Aorta (tissue), 5 donors: ENCODE data around the gene CYB5R4. TPM values are rescaled to one million over a fixed set of nuclear protein-coding genes. Genes with fewer than 3 reads are reported as not detected.
"Not testable (repeated sequence)": the region's sequence is repeated elsewhere in the genome, so short reads cannot be mapped to it uniquely, and the experiment has no call there.

ENCODE experiments used
- ATAC-seq: fragments of 200-7000 bp; cut with Tn5 transposase; one replicate; pipeline ENCODE4 v1.9.1; 2022; ENCODE audit warnings: moderate library complexity; ENCODE audit not compliant: low FRiP score
- DNase-seq, 2 donors: peaks; one replicate each; pipeline ENCODE4 v3.0.0-alpha.2; 2020
- H3K27ac ChIP-seq, 2 donors: one replicate each; pipeline ENCODE4 v1.5.1; 2013; ENCODE audit warnings: low read length in 2 of 2, mild to moderate bottlenecking in 2 of 2, moderate library complexity in 2 of 2, control low read depth in 1 of 2, inconsistent platforms in 1 of 2, low read depth in 1 of 2
- H3K27me3 ChIP-seq, 2 donors: one replicate each; pipeline ENCODE4 v1.6.1; 2013; ENCODE audit warnings: control low read depth in 1 of 2, low read length in 1 of 2, mild to moderate bottlenecking in 1 of 2, moderate library complexity in 1 of 2; ENCODE audit not compliant: insufficient read depth in 2 of 2, control insufficient read depth in 1 of 2
- H3K36me3 ChIP-seq, 2 donors: one replicate each; pipeline ENCODE4 v1.6.1; 2013; ENCODE audit warnings: control low read depth in 1 of 2, low read length in 1 of 2, mild to moderate bottlenecking in 1 of 2; ENCODE audit not compliant: insufficient read depth in 2 of 2, control insufficient read depth in 1 of 2
- H3K4me1 ChIP-seq, 2 donors: one replicate each; pipeline ENCODE4 v1.6.1; 2013; ENCODE audit warnings: low read length in 2 of 2, control low read depth in 1 of 2, mild to moderate bottlenecking in 1 of 2, moderate library complexity in 1 of 2; ENCODE audit not compliant: insufficient read depth in 2 of 2, control insufficient read depth in 1 of 2
- H3K4me3 ChIP-seq, 2 donors: one replicate each; pipeline ENCODE4 v1.5.1; 2013; ENCODE audit warnings: low read length in 2 of 2, control low read depth in 1 of 2, mild to moderate bottlenecking in 1 of 2
- H3K9me3 ChIP-seq: one replicate; pipeline ENCODE4 v1.6.1; 2013; ENCODE audit warnings: mild to moderate bottlenecking, low read length; ENCODE audit not compliant: control insufficient read depth
- WGBS, 2 donors: extraction: QIAGEN DNeasy Blood & Tissue Kit; methylation state at CpG; one replicate each; pipeline ENCODE4 v1.1.7; 2013; 5-methylcytosine and 5-hydroxymethylcytosine counted together
- intact Hi-C, 2 donors: fragments of 100-400 bp; cut with DNase I; formaldehyde crosslinking; loops; one replicate each; pipeline versions ENCODE4 v1.14.2 to v1.15.0; 2022
- polyA plus RNA-seq, 2 donors: library from polyadenylated mRNA; stranded (reverse); fragments of 200-250 nt; gene quantifications; one replicate each; pipeline ENCODE4 v1.2.3, GENCODE V29; 2013
- total RNA-seq, 2 donors: library from RNA; stranded (reverse); fragmentation: NEBNext Ultra II Directional; extraction: Animal tissue kit (Norgen Biotek cat#: 25700); gene quantifications; one replicate each; pipeline ENCODE4 v1.2.1, GENCODE V29; 2021
- donor health status: healthy with polysubstance abuse.
- donor health status: Bipolar disorder and iron deficiency.
- donor health status: DM: no; HTN: no; CAD: no.
- donor health status: DM: no; HTN: no; CAD: no.
- donor health status: DM: yes; HTN: yes; CAD: no.

CYB5R4 gene
- total and polyA plus RNA-seq, 4 donors, result 4.6 to 22.8 (median 19.5) TPM

- H3K27ac ChIP-seq, H3K9me3 ChIP-seq, ATAC-seq, DNase-seq, intact Hi-C loops, H3K27me3 ChIP-seq, H3K36me3 ChIP-seq, H3K4me3 ChIP-seq, H3K4me1 ChIP-seq: not testable (repeated sequence)
- 95 to 98% methylated on average over 2 of the region's 2 CpGs for WGBS, 2 donors
Observed at GRCh38 chr6:83947983-83948382, 88.5 kb downstream of the CYB5R4 start.

- 49 to 51% methylated on average over 2 of the region's 2 CpGs for WGBS, 2 donors
- H3K36me3 ChIP-seq, result no peaks in the 10 kb centered on the region
- no peaks in the 10 kb centered on the region for H3K27me3 ChIP-seq
- no peak overlapping the region for H3K4me3 ChIP-seq
- no peaks in the 10 kb centered on the region for H3K9me3 ChIP-seq
- intact Hi-C loops, result no loop called here
- no peak for DNase-seq
- peak; percentile 29 for ATAC-seq
- H3K27ac ChIP-seq, result no peak overlapping the region
- H3K4me1 ChIP-seq, result peaks cover 0 to 2% of the 10 kb centered on the region in 2 donors
Observed at GRCh38 chr6:83948851-83949250, 89.4 kb downstream of the CYB5R4 start.

- intact Hi-C loops, H3K9me3 ChIP-seq, H3K27ac ChIP-seq, DNase-seq, H3K4me3 ChIP-seq, H3K4me1 ChIP-seq, H3K36me3 ChIP-seq, H3K27me3 ChIP-seq, ATAC-seq: not testable (repeated sequence)
- WGBS, 2 donors, result 90 to 98% methylated on average over 2 of the region's 2 CpGs
Observed at GRCh38 chr6:83951423-83951822, 91.9 kb downstream of the CYB5R4 start.

DNA sequence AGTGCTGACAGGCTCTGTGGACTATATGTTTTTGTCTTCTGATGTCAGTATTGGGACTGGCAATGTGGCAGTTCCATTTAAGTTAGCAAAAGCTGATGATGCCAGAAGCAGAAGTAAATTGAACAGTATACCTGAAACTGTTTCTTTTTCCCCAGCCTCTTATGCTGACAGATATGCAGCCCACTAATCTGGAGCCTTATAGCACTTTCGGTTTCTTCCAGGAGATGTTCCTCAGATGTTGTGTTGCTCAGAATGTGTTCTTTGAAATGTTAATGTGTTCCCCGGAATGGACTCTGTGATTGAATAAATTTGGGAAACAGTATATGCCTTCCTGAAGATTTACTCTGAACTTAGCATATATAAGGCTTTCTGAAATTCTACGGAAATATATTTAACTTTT lies 93.3 kb downstream of the CYB5R4 start:
- H3K36me3 ChIP-seq, result no peaks in the 10 kb centered on the region
- peaks cover 0 to 2% of the 10 kb centered on the region in 2 donors for H3K4me1 ChIP-seq
- H3K9me3 ChIP-seq, result no peaks in the 10 kb centered on the region
- 50 to 51% methylated on average over 3 of the region's 3 CpGs for WGBS, 2 donors
- H3K4me3 ChIP-seq, result no peak overlapping the region
- H3K27me3 ChIP-seq, result no peaks in the 10 kb centered on the region
- intact Hi-C loops, result no loop called here
- DNase-seq, result no peak
- H3K27ac ChIP-seq, result no peak overlapping the region
- no peak for ATAC-seq

DNA sequence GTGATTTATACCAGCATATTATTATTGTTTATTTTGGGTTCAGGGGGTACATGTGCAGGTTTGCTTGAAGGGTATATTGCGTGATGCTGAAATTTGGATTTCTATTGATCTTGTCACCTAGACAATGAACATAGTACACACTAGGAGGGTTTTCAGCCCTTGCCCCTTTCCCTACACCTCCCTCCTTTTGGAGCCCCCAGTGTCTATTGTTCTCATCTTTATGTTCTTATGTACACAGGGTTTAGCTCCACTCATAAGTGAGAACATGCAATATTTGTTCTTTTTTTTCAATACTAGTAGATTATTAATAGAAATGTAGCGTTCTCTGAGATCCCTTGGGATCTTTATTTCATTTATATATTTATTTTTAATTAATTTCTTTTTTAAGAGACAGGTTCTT lies 94.9 kb downstream of the CYB5R4 start:
- Histone ChIP-seq H3K36me3 (peaks cover 0 to 1% of the 10 kb centered on the region in 2 donors), H3K27ac (no peak overlapping the region), H3K27me3 (no peaks in the 10 kb centered on the region), H3K4me3 (no peak overlapping the region), H3K4me1 (no peaks in the 10 kb centered on the region), H3K9me3 (no peaks in the 10 kb centered on the region)
- intact Hi-C loops, result no loop called here
- ATAC-seq (no peak), DNase-seq (no peak)
- WGBS, 2 donors, result 81 to 89% methylated on average over 2 of the region's 2 CpGs

- Histone ChIP-seq H3K36me3 (peaks cover 4 to 5% of the 10 kb centered on the region in 2 donors), H3K9me3 (peaks cover 1% of the 10 kb centered on the region), H3K27me3 (no peaks in the 10 kb centered on the region), H3K27ac (no peak overlapping the region), H3K4me3 (no peak overlapping the region), H3K4me1 (no peaks in the 10 kb centered on the region)
- 65 to 69% methylated on average over 3 of the region's 3 CpGs for WGBS, 2 donors
- no peak for DNase-seq
- no peak for ATAC-seq
- intact Hi-C loops, result no loop called here
Observed at GRCh38 chr6:83958241-83958685, 98.8 kb downstream of the CYB5R4 start.

DNA sequence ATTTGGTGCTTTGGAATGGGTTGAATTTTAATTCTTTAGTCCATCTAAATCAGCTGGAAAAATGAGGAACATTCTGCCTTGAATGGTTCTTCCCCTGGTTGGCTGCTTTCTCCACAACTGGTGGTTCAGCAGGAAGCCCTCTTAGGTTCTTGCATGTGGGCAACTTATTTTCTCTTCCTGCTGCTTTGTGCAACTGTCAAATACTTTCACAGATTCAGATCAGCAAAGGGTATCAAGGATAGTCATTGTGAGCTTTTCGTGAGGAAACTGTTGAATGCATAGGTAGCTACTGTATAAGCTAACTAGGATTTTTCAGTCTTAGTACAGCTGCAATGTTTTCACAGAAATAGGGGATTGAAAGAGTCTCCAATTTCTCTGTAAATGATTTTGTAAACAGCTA lies 101.2 kb downstream of the CYB5R4 start:
- no peaks in the 10 kb centered on the region for H3K4me1 ChIP-seq
- H3K4me3 ChIP-seq, result no peak overlapping the region
- intact Hi-C loops, result no loop called here
- ATAC-seq, result no peak
- H3K9me3 ChIP-seq, result peaks cover 1% of the 10 kb centered on the region
- WGBS, 2 donors, result 89 to 97% methylated on average over 1 of the region's 1 CpG
- H3K36me3 ChIP-seq, result peaks cover 4 to 7% of the 10 kb centered on the region in 2 donors
- no peaks in the 10 kb centered on the region for H3K27me3 ChIP-seq
- no peak for DNase-seq
- H3K27ac ChIP-seq, result no peak overlapping the region

DNA sequence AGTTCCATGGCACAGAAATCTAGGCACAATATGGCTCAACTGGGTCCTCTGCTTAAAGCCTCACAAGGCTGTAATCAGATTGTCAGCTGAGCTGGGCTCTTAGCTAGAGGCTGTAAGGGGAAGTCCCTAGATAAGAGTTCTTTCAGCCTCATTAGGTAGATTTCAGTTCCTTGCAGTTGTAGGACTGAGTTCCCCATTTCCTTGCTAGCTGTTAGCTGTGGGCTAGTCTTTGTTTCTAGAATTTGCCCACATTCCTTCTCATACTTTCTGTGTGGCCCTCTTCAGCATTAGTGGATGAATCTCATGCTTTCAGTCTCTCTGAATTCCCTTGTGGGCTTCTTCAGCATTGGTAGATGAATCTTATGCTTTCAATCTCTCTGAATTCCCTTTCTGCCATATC lies 103.1 kb downstream of the CYB5R4 start:
- intact Hi-C loops, result no loop called here
- Histone ChIP-seq H3K27ac (no peak overlapping the region), H3K27me3 (no peaks in the 10 kb centered on the region), H3K9me3 (peaks cover 1% of the 10 kb centered on the region), H3K36me3 (peaks cover 4 to 7% of the 10 kb centered on the region in 2 donors), H3K4me3 (no peak overlapping the region), H3K4me1 (no peaks in the 10 kb centered on the region)
- no peak for ATAC-seq
- no peak for DNase-seq

DNA sequence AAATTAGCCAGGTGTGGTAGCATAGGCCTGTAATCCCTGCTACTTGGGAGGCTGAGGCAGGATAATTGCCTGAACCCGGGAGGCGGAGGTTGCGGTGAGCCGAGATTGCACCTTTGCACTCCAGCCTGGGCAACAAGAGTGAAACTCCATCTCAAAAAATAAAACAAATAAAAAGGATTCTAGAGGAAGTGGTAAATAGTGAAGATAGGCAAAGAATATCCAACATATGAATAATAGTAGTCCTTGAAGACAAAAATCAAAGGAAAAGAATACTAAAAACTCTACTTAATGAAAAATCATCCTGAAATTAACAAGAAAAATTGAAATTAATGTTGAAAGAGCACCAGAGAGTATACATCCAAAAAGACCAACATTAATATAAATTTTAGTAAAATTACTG lies 107.0 kb downstream of the CYB5R4 start:
- no peak for DNase-seq

More for the DNA sequence above, 107.0 kb downstream of the CYB5R4 start:
- H3K4me1 ChIP-seq, result peaks cover 2 to 8% of the 10 kb centered on the region in 2 donors
- intact Hi-C loops, result no loop called here
- WGBS, 2 donors, result 98 to 99% methylated on average over 4 of the region's 4 CpGs
- ATAC-seq, result no peak
- peaks cover 1% of the 10 kb centered on the region for H3K9me3 ChIP-seq
- H3K27me3 ChIP-seq, result no peaks in the 10 kb centered on the region
- no peak overlapping the region for H3K27ac ChIP-seq
- H3K36me3 ChIP-seq, result peaks cover 0 to 2% of the 10 kb centered on the region in 2 donors
- no peak overlapping the region for H3K4me3 ChIP-seq
